Endodermal cell (in vitro differentiated cells): ENCODE measurements around the gene RSPH6A. TPM values are rescaled to one million over a fixed set of nuclear protein-coding genes. Genes with fewer than 3 reads are reported as not detected.
A peak's percentile ranks its signal among the peaks of the same experiment; 100 is the strongest.

ENCODE experiments used
- DNase-seq: peaks from one replicate; pipeline ENCODE4 v3.0.0-alpha.2; 2017
- H3K27ac ChIP-seq: 2 replicates; pipeline ENCODE4 v1.5.1; 2013; ENCODE audit warnings: mild to moderate bottlenecking, low read depth, low read length, moderate library complexity
- H3K27me3 ChIP-seq: 2 replicates; pipeline ENCODE4 v1.6.1; 2013; ENCODE audit warnings: mild to moderate bottlenecking, low read length, moderate library complexity; ENCODE audit not compliant: insufficient read depth, control insufficient read depth, poor library complexity, severe bottlenecking
- H3K36me3 ChIP-seq: 2 replicates; pipeline ENCODE4 v1.7.0; 2013; ENCODE audit warnings: mild to moderate bottlenecking, low read length, moderate library complexity; ENCODE audit not compliant: control insufficient read depth, insufficient read depth
- H3K4me1 ChIP-seq: one replicate; pipeline ENCODE4 v1.7.0; 2013; ENCODE audit warnings: low read length; ENCODE audit not compliant: control insufficient read depth, insufficient read depth
- H3K4me3 ChIP-seq: 2 replicates; pipeline ENCODE4 v1.5.1; 2013; ENCODE audit warnings: mild to moderate bottlenecking, low read length, moderate library complexity
- H3K9ac ChIP-seq: 2 replicates; pipeline ENCODE4 v1.6.1; 2013; ENCODE audit warnings: mild to moderate bottlenecking, low read length, moderate library complexity; ENCODE audit not compliant: poor library complexity, severe bottlenecking; ENCODE audit errors: extremely low read depth
- H3K9me3 ChIP-seq: 2 replicates; pipeline ENCODE4 v1.6.1; 2013; ENCODE audit warnings: mild to moderate bottlenecking, low read length, moderate library complexity; ENCODE audit not compliant: control insufficient read depth
- H3K27ac Mint-ChIP-seq: 2 replicates; pipeline ENCODE4 v1.8.0; 2020; ENCODE audit warnings: mixed read lengths
- H3K27me3 Mint-ChIP-seq: 2 replicates; pipeline ENCODE4 v1.8.0; 2021; ENCODE audit warnings: mild to moderate bottlenecking, mixed read lengths; ENCODE audit not compliant: insufficient read depth
- H3K36me3 Mint-ChIP-seq: 2 replicates; pipeline ENCODE4 v1.8.0; 2020; ENCODE audit warnings: low read depth, mixed read lengths
- H3K4me1 Mint-ChIP-seq: 2 replicates; pipeline ENCODE4 v1.8.0; 2020; ENCODE audit warnings: mixed read lengths
- H3K4me3 Mint-ChIP-seq: 2 replicates; pipeline ENCODE4 v1.8.0; 2020; ENCODE audit warnings: mild to moderate bottlenecking, moderate library complexity, mixed read lengths
- H3K9me3 Mint-ChIP-seq: 2 replicates; pipeline ENCODE4 v1.8.0; 2020; ENCODE audit warnings: mild to moderate bottlenecking, mixed read lengths
- CTCF ChIP-seq: fragments of 200-600 bp; sonication (generic); conservative IDR thresholded peaks from 2 replicates; pipeline ENCODE4 v1.5.0; 2021; ENCODE audit warnings: antibody characterized with exemption, mild to moderate bottlenecking
- WGBS, 2 experiments: methylation state at CpG; one replicate each; pipeline versions ENCODE4 v1.1.5 to v1.1.7; 2013; ENCODE audit warnings: missing lambda C conversion rate in 2 of 2, mixed read lengths in 1 of 2; ENCODE audit not compliant: insufficient coverage in 1 of 2, insufficient read length in 1 of 2; 5-methylcytosine and 5-hydroxymethylcytosine counted together
- total RNA-seq, 2 donors: library from RNA; stranded (reverse); fragmentation: NEBNext Ultra II Directional in 1 of 2; extraction: Animal tissue kit (Norgen Biotek cat#: 25700) in 1 of 2; gene quantifications; 2 replicates in 1 of 2; 3 replicates in 1 of 2; pipeline ENCODE4 v1.2.1, GENCODE V29; 2021

The RSPH6A gene
- total RNA-seq, 2 donors from 2014 or later = 0.53 TPM

- Mint-ChIP-seq H3K36me3 (peaks cover 84% of the 10 kb centered on the region), H3K27ac (peak overlapping the region; percentile 13), H3K27me3 (no peaks in the 10 kb centered on the region), H3K4me3 (no peak overlapping the region), H3K9me3 (no peaks in the 10 kb centered on the region), H3K4me1 (no peaks in the 10 kb centered on the region)
- peaks cover 84% of the 10 kb centered on the region for H3K36me3 ChIP-seq
- WGBS, 2 experiments = 86 to 88% methylated on average over 13 to 22 of the region's 22 CpGs
- no peak overlapping the region for H3K27ac ChIP-seq
- no peak overlapping the region for H3K9ac ChIP-seq
- TF ChIP-seq CTCF = no peak
- H3K27me3 ChIP-seq = no peaks in the 10 kb centered on the region
- H3K4me1 ChIP-seq = no peaks in the 10 kb centered on the region
- no peak overlapping the region for H3K4me3 ChIP-seq
- no peaks in the 10 kb centered on the region for H3K9me3 ChIP-seq
- DNase-seq = no peak
Observed at GRCh38 chr19:45825917-45826893, 11.1 kb upstream of the RSPH6A start.

- Mint-ChIP-seq H3K36me3 (peaks cover 83% of the 10 kb centered on the region), H3K4me3 (no peak overlapping the region), H3K4me1 (no peaks in the 10 kb centered on the region), H3K27me3 (no peaks in the 10 kb centered on the region), H3K9me3 (no peaks in the 10 kb centered on the region), H3K27ac (no peak overlapping the region)
- H3K9ac ChIP-seq = no peak overlapping the region
- no peaks in the 10 kb centered on the region for H3K9me3 ChIP-seq
- WGBS, 2 experiments = 96 to 98% methylated on average over 4 to 8 of the region's 8 CpGs
- no peak overlapping the region for H3K4me3 ChIP-seq
- H3K4me1 ChIP-seq = no peaks in the 10 kb centered on the region
- no peak for DNase-seq
- H3K27me3 ChIP-seq = no peaks in the 10 kb centered on the region
- H3K36me3 ChIP-seq = peaks cover 86% of the 10 kb centered on the region
- H3K27ac ChIP-seq = no peak overlapping the region
- no peak for TF ChIP-seq CTCF
Observed at GRCh38 chr19:45825263-45825605, 10.1 kb upstream of the RSPH6A start.

- Mint-ChIP-seq H3K4me1 (no peaks in the 10 kb centered on the region), H3K4me3 (no peak overlapping the region), H3K36me3 (peaks cover 80% of the 10 kb centered on the region), H3K27me3 (no peaks in the 10 kb centered on the region), H3K27ac (peak overlapping the region; percentile 26), H3K9me3 (no peaks in the 10 kb centered on the region)
- H3K9ac ChIP-seq = no peak overlapping the region
- no peaks in the 10 kb centered on the region for H3K27me3 ChIP-seq
- H3K4me1 ChIP-seq = no peaks in the 10 kb centered on the region
- H3K36me3 ChIP-seq = peaks cover 86% of the 10 kb centered on the region
- H3K27ac ChIP-seq = no peak overlapping the region
- H3K9me3 ChIP-seq = no peaks in the 10 kb centered on the region
- WGBS, 2 experiments = 94 to 99% methylated on average over 16 to 26 of the region's 26 CpGs
- TF ChIP-seq CTCF = no peak
- no peak overlapping the region for H3K4me3 ChIP-seq
- DNase-seq = no peak
Observed at GRCh38 chr19:45824531-45825262, 9.6 kb upstream of the RSPH6A start.
